SKM-1 treated with dmso at 0.1 percent for 144 hours (cell line): ENCODE data around the gene RBM4.
A peak's percentile ranks its signal among the peaks of the same experiment; 100 is the strongest.

ENCODE experiments used
- DNase-seq: peaks from one replicate; lab custom pipeline; 2025; ENCODE audit not compliant: unreplicated experiment; lab: John Stamatoyannopoulos, UW

RBM4 gene

DNA sequence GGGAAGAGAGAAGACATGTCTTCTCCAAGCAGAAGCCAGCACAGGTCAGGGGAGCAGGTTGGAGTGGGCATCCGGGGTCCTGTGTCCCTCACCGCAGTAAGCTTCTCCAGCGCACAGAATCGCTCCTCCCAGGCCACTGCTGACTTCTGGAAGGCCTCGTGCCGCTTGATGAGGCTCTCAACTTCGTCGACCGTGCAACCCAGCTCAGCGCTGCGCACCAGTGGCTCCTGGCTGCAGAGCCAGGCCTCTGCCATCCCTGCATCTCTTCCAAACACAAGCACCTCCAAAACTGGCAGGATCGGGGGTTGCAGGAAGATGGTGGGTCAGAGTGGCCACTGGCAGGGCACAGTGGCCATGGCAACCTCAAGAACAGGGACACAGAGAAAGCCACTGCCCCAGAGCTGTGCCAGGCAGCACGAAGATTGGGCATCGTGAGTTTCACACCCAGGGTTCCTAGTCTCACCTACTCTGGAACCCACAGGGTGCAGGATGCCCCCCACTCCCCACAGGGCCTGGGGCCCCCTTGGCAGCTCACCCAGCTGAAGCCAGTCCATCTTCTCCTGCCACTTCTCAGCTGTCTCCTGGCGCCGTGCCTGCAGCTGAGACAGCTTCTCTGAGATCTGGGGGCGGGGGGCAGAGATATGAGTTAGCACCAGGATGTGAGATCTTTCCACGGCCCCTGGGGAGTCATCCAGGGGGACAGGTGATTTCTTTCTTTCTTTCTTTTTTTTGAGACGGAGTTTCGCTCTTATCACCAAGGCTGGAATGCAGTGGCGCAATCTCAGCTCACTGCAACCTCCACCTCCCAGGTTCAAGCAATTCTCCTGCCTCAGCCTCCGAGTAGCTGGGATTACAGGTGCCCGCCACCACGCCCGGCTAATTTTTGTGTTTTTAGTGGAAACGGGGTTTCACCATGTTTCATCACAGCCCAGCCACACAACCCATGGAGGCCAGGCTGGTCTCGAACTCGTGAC lies 50.3 kb downstream of the RBM4 start:
- DNase-seq: no peak

DNA sequence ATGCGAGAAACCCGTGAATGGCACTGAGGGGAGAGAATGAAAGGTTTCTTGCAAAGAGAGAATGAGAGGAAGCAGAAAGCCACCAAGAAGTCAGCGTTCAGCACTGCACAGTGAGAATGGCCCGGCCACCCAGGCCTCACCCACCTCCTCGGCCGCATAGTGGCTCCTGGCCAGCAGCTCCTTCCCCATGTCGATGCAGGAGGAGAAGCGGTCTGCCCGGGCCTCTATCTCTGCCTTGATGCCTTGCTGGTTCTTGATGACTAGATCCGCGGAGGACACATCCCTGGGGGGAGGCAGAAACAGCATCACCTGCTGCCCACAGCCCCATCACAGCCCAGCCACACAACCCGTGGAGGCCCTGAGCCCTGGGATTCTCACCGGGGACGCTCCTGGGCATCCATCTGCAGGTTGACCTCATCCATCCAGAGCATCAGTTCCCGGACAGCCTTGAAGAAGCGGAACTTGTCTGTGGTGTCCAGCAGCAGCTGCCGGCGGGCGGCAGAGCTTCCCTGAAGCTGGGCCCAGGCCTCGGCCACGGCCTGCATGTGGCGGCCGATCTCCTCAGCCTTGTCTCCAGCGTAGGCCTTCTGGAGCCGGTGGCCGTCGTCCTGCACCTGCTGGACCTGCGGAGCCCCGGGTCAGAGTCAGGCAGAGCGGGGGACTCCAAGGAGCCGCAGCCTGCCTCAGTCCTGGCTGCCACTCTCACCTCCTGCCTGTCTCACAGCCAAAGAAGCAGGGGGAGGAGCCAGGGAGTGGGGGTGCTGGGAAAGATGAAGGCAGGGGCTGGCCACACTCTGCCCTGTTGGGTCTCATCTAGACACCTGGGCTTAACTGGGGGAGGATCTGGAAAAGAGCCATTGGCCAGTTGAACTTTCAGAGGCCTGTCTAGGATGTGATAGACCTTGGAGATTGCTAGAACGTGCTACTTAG lies 51.4 kb downstream of the RBM4 start:
- DNase-seq: no peak

- no peak for DNase-seq
Observed at GRCh38 chr11:66691311-66691980, 52.9 kb downstream of the RBM4 start.

DNA sequence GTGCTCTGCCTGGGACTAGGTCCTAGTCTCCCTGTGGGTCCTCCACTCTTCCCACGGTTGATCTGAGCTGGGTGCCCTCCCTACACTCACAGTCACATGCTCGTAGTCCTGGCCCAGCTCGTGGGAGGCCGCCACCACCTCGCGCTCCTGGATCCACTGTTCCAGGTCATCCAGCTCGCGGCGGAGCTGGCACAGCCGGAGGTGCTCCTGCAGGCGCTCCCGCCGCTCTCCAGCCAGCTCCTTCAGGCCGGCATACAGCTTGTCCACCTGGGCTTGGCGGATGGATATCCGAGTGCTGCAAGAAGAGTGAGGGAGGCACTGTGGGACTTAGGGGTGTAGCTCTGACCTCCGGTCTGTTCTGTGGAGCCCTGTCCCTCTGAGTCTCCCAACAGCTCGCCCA lies 53.9 kb downstream of the RBM4 start:
- DNase-seq: no peak

- DNase-seq: no peak
Observed at GRCh38 chr11:66692871-66693331, 54.4 kb downstream of the RBM4 start.

DNA sequence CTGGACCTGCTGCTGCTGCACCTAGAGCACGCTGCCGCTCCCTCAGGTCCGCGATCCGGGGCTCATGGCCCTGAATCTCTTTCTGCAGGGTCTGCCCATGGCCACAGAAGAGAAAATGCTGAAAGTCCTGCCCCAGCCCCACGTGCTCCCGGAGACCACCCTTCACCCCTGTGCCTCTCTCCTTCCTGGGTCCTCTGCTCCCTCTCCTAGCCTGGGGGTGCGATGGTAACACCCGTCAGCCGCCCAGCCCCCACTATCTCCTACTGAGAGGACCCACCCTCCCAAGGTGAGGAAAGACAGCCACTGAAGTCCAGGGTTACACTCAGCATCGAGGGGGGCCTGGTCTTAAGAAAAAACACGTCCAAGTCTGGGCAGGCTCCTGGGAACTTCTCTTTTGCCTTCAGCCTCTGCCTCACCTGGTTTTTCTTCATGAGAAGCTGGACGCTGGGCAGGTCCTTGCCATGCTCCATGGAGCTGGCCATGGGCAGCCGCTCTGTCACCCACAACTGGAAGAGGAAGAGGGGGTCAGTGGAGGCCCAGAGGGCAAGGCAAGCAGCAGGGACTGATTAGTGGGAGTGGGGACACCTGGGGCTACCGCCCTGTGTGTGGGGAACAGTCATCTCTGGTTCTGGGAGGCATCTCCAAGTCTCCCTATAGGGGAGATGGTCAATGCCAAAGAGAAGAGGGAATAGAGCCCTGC lies 55.0 kb downstream of the RBM4 start:
- DNase-seq: no peak

GRCh38 chr11:66694056-66694410 lies 55.5 kb downstream of the RBM4 start:
- no peak for DNase-seq

GRCh38 chr11:66694732-66695207 lies 56.3 kb downstream of the RBM4 start:
- peak; percentile 90 for DNase-seq
